K562 (cell line): ENCODE results near the gene IL6ST.

Experiments
- EGR1 ChIP-seq: fragments of 450-650 bp; conservative IDR thresholded peaks from 2 replicates; pipeline ENCODE4 v1.6.1; 2017; ENCODE audit warnings: mild to moderate bottlenecking
- POLR2AphosphoS5 ChIP-seq: IDR thresholded peaks from 2 replicates; pipeline ENCODE4 v1.6.1; 2011; ENCODE audit warnings: mild to moderate bottlenecking, low read depth, low read length, moderate library complexity; ENCODE audit not compliant: control insufficient read depth, insufficient read depth
- ZNF239 ChIP-seq: fragments of 250-450 bp; sonication (Bioruptor Pico); IDR thresholded peaks from 2 replicates; pipeline ENCODE4 v1.4.0; 2020; ENCODE audit warnings: mild to moderate bottlenecking
- TF ChIP-seq, protein P1 (sequence below), 3 experiments: IDR thresholded peaks in 2 of 3; conservative IDR thresholded peaks in 1 of 3; 2 replicates each; pipeline ENCODE4 v1.5.1; 2011 to 2012; ENCODE audit warnings: low read length in 3 of 3, mild to moderate bottlenecking in 3 of 3, control low read depth in 2 of 3, improper control_type of control experiment in 1 of 3, inconsistent platforms in 1 of 3, low read depth in 1 of 3, mixed read lengths in 1 of 3, moderate library complexity in 1 of 3; ENCODE audit not compliant: insufficient read depth in 2 of 3

DNA sequence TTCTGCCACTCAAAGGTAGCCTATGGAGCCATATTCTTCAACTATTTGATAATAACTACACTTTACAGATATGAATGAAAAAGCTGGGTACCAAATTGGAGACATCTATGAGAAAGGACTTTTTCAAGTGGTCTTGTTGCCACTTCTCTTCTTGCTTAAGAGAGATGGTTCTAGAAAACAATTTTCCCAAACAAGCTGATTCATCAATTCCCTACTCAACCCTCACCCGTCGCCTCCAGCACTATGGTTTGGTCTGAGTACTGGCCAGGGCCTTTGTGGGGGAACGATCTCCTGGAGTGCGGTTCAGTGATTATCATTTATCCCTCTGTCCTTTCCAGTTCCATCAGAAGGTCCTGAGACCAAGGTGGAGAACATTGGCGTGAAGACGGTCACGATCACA is 86.8 kb downstream of the IL6ST start:
- TF ChIP-seq POLR2AphosphoS5 (no peak), EGR1 (no peak), ZNF239 (CRISPR knock-in tag) (no peak)
- TF ChIP-seq, protein P1, sequence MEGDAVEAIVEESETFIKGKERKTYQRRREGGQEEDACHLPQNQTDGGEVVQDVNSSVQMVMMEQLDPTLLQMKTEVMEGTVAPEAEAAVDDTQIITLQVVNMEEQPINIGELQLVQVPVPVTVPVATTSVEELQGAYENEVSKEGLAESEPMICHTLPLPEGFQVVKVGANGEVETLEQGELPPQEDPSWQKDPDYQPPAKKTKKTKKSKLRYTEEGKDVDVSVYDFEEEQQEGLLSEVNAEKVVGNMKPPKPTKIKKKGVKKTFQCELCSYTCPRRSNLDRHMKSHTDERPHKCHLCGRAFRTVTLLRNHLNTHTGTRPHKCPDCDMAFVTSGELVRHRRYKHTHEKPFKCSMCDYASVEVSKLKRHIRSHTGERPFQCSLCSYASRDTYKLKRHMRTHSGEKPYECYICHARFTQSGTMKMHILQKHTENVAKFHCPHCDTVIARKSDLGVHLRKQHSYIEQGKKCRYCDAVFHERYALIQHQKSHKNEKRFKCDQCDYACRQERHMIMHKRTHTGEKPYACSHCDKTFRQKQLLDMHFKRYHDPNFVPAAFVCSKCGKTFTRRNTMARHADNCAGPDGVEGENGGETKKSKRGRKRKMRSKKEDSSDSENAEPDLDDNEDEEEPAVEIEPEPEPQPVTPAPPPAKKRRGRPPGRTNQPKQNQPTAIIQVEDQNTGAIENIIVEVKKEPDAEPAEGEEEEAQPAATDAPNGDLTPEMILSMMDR (IDR thresholded peaks at IDR 0.05 in 2 of 3, conservative IDR thresholded peaks at IDR 0.05 in 1 of 3; ENCODE audit: insufficient read depth in 2 of 3, low read depth in 1 of 3, low read length in 3 of 3): no peak
